GM12892 (cell line): ENCODE measurements around the gene ATP2B2.

ENCODE experiments used
- POLR2A ChIP-seq: IDR thresholded peaks from 2 replicates; pipeline ENCODE4 v1.6.1; 2011; ENCODE audit warnings: low read depth, low read length, control low read depth
- POLR2AphosphoS5 ChIP-seq: IDR thresholded peaks from 2 replicates; pipeline ENCODE4 v1.6.1; 2011; ENCODE audit warnings: low read depth, low read length, control low read depth
- TAF1 ChIP-seq: IDR thresholded peaks from 2 replicates; pipeline ENCODE4 v1.6.1; 2011; ENCODE audit warnings: low read depth, mild to moderate bottlenecking, control low read depth, low read length, borderline replicate concordance

DNA sequence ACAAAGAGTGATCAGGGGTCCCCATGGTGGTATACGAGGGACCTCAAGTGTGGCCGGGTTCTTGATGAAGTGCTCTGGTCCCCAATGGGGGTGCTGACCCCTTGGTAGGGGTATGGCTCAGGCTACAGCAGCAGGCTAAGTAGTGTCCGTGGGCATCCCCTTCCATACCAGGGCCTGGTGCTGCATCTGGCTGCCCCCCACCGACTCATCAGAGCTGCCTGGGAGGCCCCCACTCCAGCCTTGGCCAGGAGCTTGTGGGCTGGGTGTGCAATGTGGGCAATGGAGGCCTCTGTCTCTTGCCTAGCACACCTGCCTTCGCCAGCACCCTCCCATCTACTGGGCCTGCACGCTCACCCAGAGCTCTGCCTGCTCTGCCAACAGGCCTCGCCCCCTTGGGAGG lies 125.4 kb downstream of the ATP2B2 start:
- TF ChIP-seq POLR2A: no peak
- no peak for TF ChIP-seq POLR2AphosphoS5
- no peak for TF ChIP-seq TAF1
